ENCODE measurements around the gene CHST5. TPM values are rescaled to one million over a fixed set of nuclear protein-coding genes. Genes with fewer than 3 reads are reported as not detected.

CHST5 gene
- total and polyA plus RNA-seq, 2 donors (not counting 1 experiment from before 2014, with no cell fraction given): 0.99 TPM; not detected in 1

GRCh38 chr16:75555213-75555706, 19.4 kb upstream of the CHST5 start:
- Histone ChIP-seq H3K79me2 (ENCODE audit: control insufficient read depth, insufficient read depth, low read length) (no peaks in the 10 kb centered on the region), H3K27me3 (replicated peaks in 1 of 4; ENCODE audit: control extremely low read depth in 1 of 4, control insufficient read depth in 3 of 4, insufficient read depth in 4 of 4, low read length in 3 of 4) (peaks cover 0 to 8% (median 0%) of the 10 kb centered on the region in 4 experiments), H3K36me3 (replicated peaks in 1 of 2; ENCODE audit: control extremely low read depth in 1 of 2, control insufficient read depth in 1 of 2, extremely low read depth in 1 of 2, insufficient read depth in 2 of 2, low read length in 1 of 2) (no peaks in the 10 kb centered on the region), H3K27ac (ENCODE audit: low read length in 2 of 2) (peak overlapping the region in 1 of 2 donors; percentile 76), H3K4me1 (ENCODE audit: control insufficient read depth in 2 of 2, insufficient read depth in 2 of 2, low read length in 2 of 2) (peaks cover 11 to 20% of the 10 kb centered on the region in 2 donors), H3K4me3 (ENCODE audit: control extremely low read depth in 1 of 5, extremely low read depth in 1 of 5, insufficient read depth in 1 of 5, low read depth in 2 of 5, low read length in 4 of 5) (peak overlapping the region; percentile 34 to 78 (median 71)), H3K9ac (ENCODE audit: low read length) (peak overlapping the region; percentile 77), H2AFZ (ENCODE audit: insufficient read depth, low read depth, low read length, poor library complexity, severe bottlenecking) (peak overlapping the region; percentile 91), H3K4me2 (replicated peaks; ENCODE audit: low read depth, low read length, poor library complexity, severe bottlenecking) (peak overlapping the region; percentile 98), H3K9me3 (ENCODE audit: control extremely low read depth in 1 of 3, control insufficient read depth in 2 of 3, insufficient read depth in 1 of 3, low read length in 2 of 3) (no peaks in the 10 kb centered on the region), H4K20me1 (ENCODE audit: control insufficient read depth, insufficient read depth, low read length, poor library complexity, severe bottlenecking) (no peaks in the 10 kb centered on the region)
- Mint-ChIP-seq H3K4me1 (peaks cover 11% of the 10 kb centered on the region), H3K27ac (peak overlapping the region; percentile 88), H3K9me3 (ENCODE audit: insufficient read depth) (no peaks in the 10 kb centered on the region), H3K4me3 (peak overlapping the region; percentile 97), H3K27me3 (no peaks in the 10 kb centered on the region)
- WGBS (ENCODE audit: insufficient coverage): 3% methylated on average over 26 of the region's 26 CpGs
- no peak for TF ChIP-seq EZH2 (IDR thresholded peaks at IDR 0.05; ENCODE audit: borderline replicate concordance, insufficient read depth, low read depth, low read length, poor library complexity, severe bottlenecking)
- ATAC-seq (ENCODE audit: low read depth) (no peak), DNase-seq (no peak)
- CTCF ChIA-PET: interaction anchor here (1.0 kb wide), 1 partner anchor 12 kb away, joined by 3 read pairs; no protein-coding TSS in a partner anchor
- intact Hi-C loops (cut with micrococcal nuclease): no loop called here
- POLR2A ChIA-PET: interaction anchor here (1.0 to 2.2 kb wide), 4 partner anchors 10 to 93 kb away, joined by 3 to 16 read pairs (median 4); partner anchors contain the start of genes GABARAPL2, KARS1 and TERF2IP

- Histone ChIP-seq H3K79me2 (ENCODE audit: control insufficient read depth, insufficient read depth, low read length) (no peaks in the 10 kb centered on the region), H3K27me3 (replicated peaks in 1 of 4; ENCODE audit: control extremely low read depth in 1 of 4, control insufficient read depth in 3 of 4, insufficient read depth in 4 of 4, low read length in 3 of 4) (peaks cover 0 to 8% (median 0%) of the 10 kb centered on the region in 4 experiments), H4K20me1 (ENCODE audit: control insufficient read depth, insufficient read depth, low read length, poor library complexity, severe bottlenecking) (no peaks in the 10 kb centered on the region), H3K36me3 (replicated peaks in 1 of 2; ENCODE audit: control extremely low read depth in 1 of 2, control insufficient read depth in 1 of 2, extremely low read depth in 1 of 2, insufficient read depth in 2 of 2, low read length in 1 of 2) (no peaks in the 10 kb centered on the region), H3K9ac (ENCODE audit: low read length) (no peak overlapping the region), H3K27ac (ENCODE audit: low read length in 2 of 2) (no peak overlapping the region), H2AFZ (ENCODE audit: insufficient read depth, low read depth, low read length, poor library complexity, severe bottlenecking) (no peak overlapping the region), H3K4me1 (ENCODE audit: control insufficient read depth in 2 of 2, insufficient read depth in 2 of 2, low read length in 2 of 2) (peaks cover 15 to 26% of the 10 kb centered on the region in 2 donors), H3K4me3 (ENCODE audit: control extremely low read depth in 1 of 5, extremely low read depth in 1 of 5, insufficient read depth in 1 of 5, low read depth in 2 of 5, low read length in 4 of 5) (no peak overlapping the region), H3K9me3 (ENCODE audit: control extremely low read depth in 1 of 3, control insufficient read depth in 2 of 3, insufficient read depth in 1 of 3, low read length in 2 of 3) (no peaks in the 10 kb centered on the region), H3K4me2 (replicated peaks; ENCODE audit: low read depth, low read length, poor library complexity, severe bottlenecking) (no peak overlapping the region)
- intact Hi-C loops (cut with micrococcal nuclease): no loop called here
- Mint-ChIP-seq H3K4me3 (no peak overlapping the region), H3K27me3 (no peaks in the 10 kb centered on the region), H3K27ac (no peak overlapping the region), H3K4me1 (peaks cover 19% of the 10 kb centered on the region), H3K9me3 (ENCODE audit: insufficient read depth) (no peaks in the 10 kb centered on the region)
- POLR2A ChIA-PET: interaction anchor here (0.6 kb wide), 1 partner anchor 87 kb away, joined by 12 read pairs; no protein-coding TSS in a partner anchor
- ATAC-seq (ENCODE audit: low read depth) (no peak), DNase-seq (no peak)
- TF ChIP-seq EZH2 (IDR thresholded peaks at IDR 0.05; ENCODE audit: borderline replicate concordance, insufficient read depth, low read depth, low read length, poor library complexity, severe bottlenecking) (no peak), CTCF (IDR thresholded peaks at IDR 0.05) (no peak)
- CTCF ChIA-PET: interaction anchor here (0.7 to 1.1 kb wide), 5 partner anchors 36 to 88 kb away, joined by 3 to 5 read pairs (median 3); partner anchors contain the start of gene ADAT1
- WGBS (ENCODE audit: insufficient coverage): 100% methylated on average over 1 of the region's 2 CpGs
Observed at GRCh38 chr16:75552951-75553350, 17.0 kb upstream of the CHST5 start.

Data from B cell (primary cell).